NB4 (cell line): ENCODE results near the gene B4GALT2.
A peak's percentile ranks its signal among the peaks of the same experiment; 100 is the strongest.

Experiments used
- CTCF ChIP-seq: IDR thresholded peaks from one replicate; pipeline ENCODE4 v1.5.1; 2012; ENCODE audit warnings: low read depth, low read length
- MYC ChIP-seq: IDR thresholded peaks from 2 replicates; pipeline ENCODE4 v1.6.1; 2011; ENCODE audit warnings: low read depth, low read length
- POLR2A ChIP-seq: IDR thresholded peaks from 2 replicates; pipeline ENCODE4 v1.6.1; 2011; ENCODE audit warnings: mild to moderate bottlenecking; ENCODE audit not compliant: insufficient read length; ENCODE audit errors: extremely low read depth

- TF ChIP-seq POLR2A (peak; percentile 31), CTCF (no peak), MYC (peak; percentile 97)
These were observed 9.1 kb upstream of the B4GALT2 start, which contains the start of gene DPH2 for GRCh38 chr1:43969746-43970466.
